Measurements from ENCODE around the gene USP13. TPM values are rescaled to one million over a fixed set of nuclear protein-coding genes. Genes with fewer than 3 reads are reported as not detected.

Gene USP13
- polyA plus RNA-seq, 3 donors = 0.31 to 1.6 (median 1.2) TPM

- Histone ChIP-seq H3K9me3 (replicated peaks in 1 of 2; ENCODE audit: control insufficient read depth in 1 of 2, insufficient read depth in 1 of 2, low read length in 2 of 2) (no peaks in the 10 kb centered on the region), H3K27ac (ENCODE audit: low read depth in 1 of 2, low read length in 2 of 2) (no peak overlapping the region), H3K9ac (ENCODE audit: insufficient read depth, low read length, poor library complexity, severe bottlenecking) (no peak overlapping the region), H3K4me1 (ENCODE audit: control insufficient read depth in 1 of 2, insufficient read depth in 2 of 2, low read length in 2 of 2) (no peaks in the 10 kb centered on the region), H3K4me3 (replicated peaks in 1 of 3; ENCODE audit: low read depth in 2 of 3, low read length in 3 of 3) (no peak overlapping the region), H2AFZ (ENCODE audit: insufficient read depth, low read depth, low read length, poor library complexity, severe bottlenecking) (no peak overlapping the region), H3K79me2 (ENCODE audit: insufficient read depth, low read length) (no peaks in the 10 kb centered on the region), H4K20me1 (ENCODE audit: insufficient read depth, low read length) (no peaks in the 10 kb centered on the region), H3K4me2 (replicated peaks; ENCODE audit: extremely low read depth, low read length, poor library complexity, severe bottlenecking) (no peak overlapping the region), H3K36me3 (replicated peaks in 1 of 2; ENCODE audit: control insufficient read depth in 1 of 2, insufficient read depth in 2 of 2, low read length in 2 of 2) (no peaks in the 10 kb centered on the region), H3K27me3 (ENCODE audit: control insufficient read depth in 2 of 2, insufficient read depth in 2 of 2, low read length in 2 of 2) (no peaks in the 10 kb centered on the region)
- TF ChIP-seq CTCF (IDR thresholded peaks at IDR 0.05) = no peak
- 100% methylated on average over 1 of the region's 5 CpGs for WGBS (ENCODE audit: insufficient coverage)
- Mint-ChIP-seq H3K4me3 (no peak overlapping the region), H3K27me3 (ENCODE audit: low read depth in 3 of 3) (peaks cover 0 to 5% (median 2%) of the 10 kb centered on the region in 3 donors), H3K36me3 (no peaks in the 10 kb centered on the region), H3K4me1 (no peaks in the 10 kb centered on the region), H3K9me3 (peaks cover 0 to 1% (median 0%) of the 10 kb centered on the region in 7 donors), H3K27ac (no peak overlapping the region)
- DNase-seq = no peak
- intact Hi-C loops (cut with micrococcal nuclease) = no loop called here
Measured at GRCh38 chr3:179676081-179676480, 23.2 kb downstream of the USP13 start.

GRCh38 chr3:179677884-179678283 lies 25.0 kb downstream of the USP13 start:
- H3K36me3 ChIP-seq (replicated peaks in 1 of 2; ENCODE audit: control insufficient read depth in 1 of 2, insufficient read depth in 2 of 2, low read length in 2 of 2) = no peaks in the 10 kb centered on the region
- no peak for TF ChIP-seq CTCF (IDR thresholded peaks at IDR 0.05)
- no peaks in the 10 kb centered on the region for H3K9me3 ChIP-seq (replicated peaks in 1 of 2; ENCODE audit: control insufficient read depth in 1 of 2, insufficient read depth in 1 of 2, low read length in 2 of 2)
- no peaks in the 10 kb centered on the region for H4K20me1 ChIP-seq (ENCODE audit: insufficient read depth, low read length)
- H3K9me3 Mint-ChIP-seq = peaks cover 0 to 1% (median 0%) of the 10 kb centered on the region in 7 donors
- peaks cover 0 to 5% of the 10 kb centered on the region in 2 donors for H3K4me1 ChIP-seq (ENCODE audit: control insufficient read depth in 1 of 2, insufficient read depth in 2 of 2, low read length in 2 of 2)
- H3K4me3 Mint-ChIP-seq = no peak overlapping the region
- no peak for DNase-seq
- no peak overlapping the region for H3K4me3 ChIP-seq (replicated peaks in 1 of 3; ENCODE audit: low read depth in 2 of 3, low read length in 3 of 3)
- H3K27me3 Mint-ChIP-seq (ENCODE audit: low read depth in 3 of 3) = peaks cover 0 to 4% (median 2%) of the 10 kb centered on the region in 3 donors
- WGBS (ENCODE audit: insufficient coverage) = no CpG with 5 or more reads among the region's 2 CpGs
- intact Hi-C loops (cut with micrococcal nuclease) = no loop called here
- no peak overlapping the region for H3K4me2 ChIP-seq (replicated peaks; ENCODE audit: extremely low read depth, low read length, poor library complexity, severe bottlenecking)
- H3K36me3 Mint-ChIP-seq = no peaks in the 10 kb centered on the region
- H3K4me1 Mint-ChIP-seq = no peaks in the 10 kb centered on the region
- no peak overlapping the region for H3K9ac ChIP-seq (ENCODE audit: insufficient read depth, low read length, poor library complexity, severe bottlenecking)
- no peak overlapping the region for H2AFZ ChIP-seq (ENCODE audit: insufficient read depth, low read depth, low read length, poor library complexity, severe bottlenecking)
- H3K27ac Mint-ChIP-seq = no peak overlapping the region
- no peaks in the 10 kb centered on the region for H3K27me3 ChIP-seq (ENCODE audit: control insufficient read depth in 2 of 2, insufficient read depth in 2 of 2, low read length in 2 of 2)
- no peaks in the 10 kb centered on the region for H3K79me2 ChIP-seq (ENCODE audit: insufficient read depth, low read length)
- H3K27ac ChIP-seq (ENCODE audit: low read depth in 1 of 2, low read length in 2 of 2) = no peak overlapping the region
